Spleen (tissue), 11 donors: ENCODE measurements around the gene CARD19. TPM values are rescaled to one million over a fixed set of nuclear protein-coding genes. Genes with fewer than 3 reads are reported as not detected.

Experiments
- DNase-seq: peaks from one replicate; pipeline ENCODE4 v3.0.0-alpha.2; 2020
- H3K27ac ChIP-seq, 8 donors: fragments of 200-600 bp; sonication (generic) in 7 of 8; 1 replicate in 4 of 8; 2 replicates in 4 of 8; pipeline versions ENCODE4 v1.5.0 to v1.8.0; 2016 to 2021; ENCODE audit warnings: inconsistent platforms in 4 of 8, mild to moderate bottlenecking in 4 of 8, moderate library complexity in 1 of 8
- H3K27me3 ChIP-seq, 7 donors: fragments of 200-600 bp; sonication (generic) in 6 of 7; replicated peaks in 1 of 7; 1 replicate in 4 of 7; 2 replicates in 3 of 7; pipeline versions ENCODE4 v1.5.0 to v1.8.0; 2016 to 2021; ENCODE audit warnings: inconsistent platforms in 3 of 7, mild to moderate bottlenecking in 1 of 7
- H3K36me3 ChIP-seq, 6 donors: fragments of 200-600 bp; sonication (generic) in 5 of 6; 1 replicate in 4 of 6; 2 replicates in 2 of 6; pipeline versions ENCODE4 v1.5.0 to v1.8.0; 2016 to 2021; ENCODE audit warnings: inconsistent platforms in 2 of 6
- H3K4me1 ChIP-seq, 6 donors: fragments of 200-600 bp; sonication (generic) in 5 of 6; 1 replicate in 3 of 6; 2 replicates in 3 of 6; pipeline versions ENCODE4 v1.5.0 to v1.8.0; 2016 to 2021; ENCODE audit warnings: inconsistent platforms in 3 of 6
- H3K4me3 ChIP-seq, 8 donors: fragments of 200-600 bp; sonication (generic) in 7 of 8; 1 replicate in 4 of 8; 2 replicates in 4 of 8; pipeline versions ENCODE4 v1.5.0 to v1.8.0; 2016 to 2021; ENCODE audit warnings: inconsistent platforms in 4 of 8, mild to moderate bottlenecking in 4 of 8, moderate library complexity in 2 of 8
- H3K9me3 ChIP-seq, 8 donors: fragments of 200-600 bp; sonication (generic) in 7 of 8; 1 replicate in 4 of 8; 2 replicates in 4 of 8; pipeline versions ENCODE4 v1.5.0 to v1.8.0; 2016 to 2021; ENCODE audit warnings: inconsistent platforms in 4 of 8
- POLR2A ChIP-seq, 3 donors: fragments of 450-650 bp; IDR thresholded peaks; one replicate each; pipeline ENCODE4 v1.5.1; 2017; ENCODE audit warnings: antibody characterized with exemption in 3 of 3, mild to moderate bottlenecking in 1 of 3
- POLR2AphosphoS5 ChIP-seq, 3 donors: sonication (generic); formaldehyde crosslinking; IDR thresholded peaks; one replicate each; pipeline ENCODE4 v1.5.1; 2017; ENCODE audit warnings: antibody characterized with exemption in 3 of 3
- WGBS, 5 donors: extraction: QIAGEN DNeasy Blood & Tissue Kit in 3 of 5; methylation state at CpG; one replicate each; pipeline versions ENCODE4 v1.1.5 to v1.1.7; 2013 to 2018; 5-methylcytosine and 5-hydroxymethylcytosine counted together
- intact Hi-C: fragments of 100-400 bp; cut with DNase I; formaldehyde crosslinking; loops from one replicate; pipeline ENCODE4 v1.15.0; 2023; ENCODE audit warnings: low total_unique reads
- polyA plus RNA-seq, 3 donors: library from polyadenylated mRNA; stranded (reverse); fragments of 200-250 nt; gene quantifications; one replicate each; pipeline ENCODE4 v1.2.1, GENCODE V29; 2013
- total RNA-seq, 7 donors: library from RNA; depleted of rRNA in 3 of 7; stranded (reverse); fragments of >200 nt in 3 of 7; fragmentation: NEBNext Ultra II Directional in 4 of 7; extraction: Animal tissue kit (Norgen Biotek cat#: 25700) in 4 of 7; gene quantifications; one replicate each; pipeline versions ENCODE4 v1.1.0 to v1.2.1, GENCODE V29; 2016 to 2021
- TF ChIP-seq, protein P1 (sequence below), 11 experiments: fragments of 200-600 bp in 7 of 11; fragments of 450-650 bp in 4 of 11; sonication (generic) in 4 of 11; IDR thresholded peaks in 8 of 11; conservative IDR thresholded peaks in 3 of 11; 1 replicate in 7 of 11; 2 replicates in 4 of 11; pipeline versions ENCODE4 v1.4.0 to v1.8.0; 2016 to 2021; ENCODE audit warnings: antibody characterized with exemption in 11 of 11, inconsistent platforms in 4 of 11, mild to moderate bottlenecking in 1 of 11
- donor health status: healthy with polysubstance abuse.
- donor health status: DM: no; HTN: no; CAD: no; lungs with moderate emphysema.
- donor health status: DM: no; HTN: no; CAD: no.
- donor health status: Bipolar disorder and iron deficiency.
- donor health status: healthy.
- donor health status: DM: no; HTN: no; CAD: no.
- donor health status: DM: yes; HTN: yes; CAD: no.

Gene CARD19
- total and polyA plus RNA-seq, 10 donors = 21.7 to 78.8 (median 39.2) TPM

DNA sequence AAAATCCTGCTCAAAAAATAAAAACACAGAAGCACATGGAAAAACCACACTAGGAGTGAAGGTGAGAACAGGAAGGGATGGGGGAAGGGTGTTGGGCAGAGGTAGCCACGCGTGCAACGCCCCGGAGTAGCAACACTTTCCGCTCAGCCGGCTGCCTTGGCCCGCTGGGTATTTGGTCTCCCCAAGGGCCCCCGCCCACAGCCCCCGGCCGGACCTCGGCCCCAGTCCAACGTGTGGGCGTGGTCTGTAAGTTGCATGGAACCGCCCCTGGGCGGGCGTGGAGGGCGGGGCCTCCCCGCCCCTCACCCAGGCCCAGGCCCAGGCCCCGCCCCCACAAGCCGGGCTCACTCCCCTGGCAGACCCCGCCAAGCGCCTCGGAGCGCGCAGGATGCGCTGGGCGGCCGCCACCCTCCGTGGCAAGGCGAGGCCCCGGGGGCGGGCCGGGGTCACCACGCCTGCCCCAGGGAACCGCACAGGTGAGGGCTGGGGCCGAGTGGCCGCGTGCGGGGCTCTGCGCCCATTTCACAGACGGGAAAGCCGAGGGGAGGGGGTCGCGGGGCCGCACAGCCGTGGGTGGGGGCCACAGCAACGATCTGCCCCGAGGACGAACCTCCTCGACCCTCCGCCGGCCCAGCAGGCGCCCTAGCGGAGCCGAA, 37.5 kb upstream of the CARD19 start, which contains the start of gene SUSD3:
Gene SUSD3, plus strand, starts transcription at position 347 of the 656 bp plus-strand sequence. Its CDS starts 42 bp downstream, at position 389.
- peaks cover 38 to 96% (median 68%) of the 10 kb centered on the region in 6 donors for H3K4me1 ChIP-seq
- WGBS, 5 donors = 1 to 2% (median 1%) methylated on average over 20 to 55 of the region's 55 CpGs
- peak; percentile 95 for DNase-seq
- H3K27ac ChIP-seq = peak within 1 kb of the TSS; percentile 85 to 98 (median 93)
- intact Hi-C loops = loop anchor here (10.0 kb wide), 1 partner anchor 54 kb away; no protein-coding TSS in a partner anchor
- peak within 1 kb of the TSS; percentile 40 to 88 (median 60) for H3K4me3 ChIP-seq
- peaks cover 0 to 6% (median 0%) of the 10 kb centered on the region in 6 donors for H3K36me3 ChIP-seq
- H3K27me3 ChIP-seq = no peaks in the 10 kb centered on the region
- TF ChIP-seq, protein P1, sequence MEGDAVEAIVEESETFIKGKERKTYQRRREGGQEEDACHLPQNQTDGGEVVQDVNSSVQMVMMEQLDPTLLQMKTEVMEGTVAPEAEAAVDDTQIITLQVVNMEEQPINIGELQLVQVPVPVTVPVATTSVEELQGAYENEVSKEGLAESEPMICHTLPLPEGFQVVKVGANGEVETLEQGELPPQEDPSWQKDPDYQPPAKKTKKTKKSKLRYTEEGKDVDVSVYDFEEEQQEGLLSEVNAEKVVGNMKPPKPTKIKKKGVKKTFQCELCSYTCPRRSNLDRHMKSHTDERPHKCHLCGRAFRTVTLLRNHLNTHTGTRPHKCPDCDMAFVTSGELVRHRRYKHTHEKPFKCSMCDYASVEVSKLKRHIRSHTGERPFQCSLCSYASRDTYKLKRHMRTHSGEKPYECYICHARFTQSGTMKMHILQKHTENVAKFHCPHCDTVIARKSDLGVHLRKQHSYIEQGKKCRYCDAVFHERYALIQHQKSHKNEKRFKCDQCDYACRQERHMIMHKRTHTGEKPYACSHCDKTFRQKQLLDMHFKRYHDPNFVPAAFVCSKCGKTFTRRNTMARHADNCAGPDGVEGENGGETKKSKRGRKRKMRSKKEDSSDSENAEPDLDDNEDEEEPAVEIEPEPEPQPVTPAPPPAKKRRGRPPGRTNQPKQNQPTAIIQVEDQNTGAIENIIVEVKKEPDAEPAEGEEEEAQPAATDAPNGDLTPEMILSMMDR (IDR thresholded peaks at IDR 0.05 in 8 of 11, conservative IDR thresholded peaks at IDR 0.05 in 3 of 11) = no peak
- TF ChIP-seq POLR2AphosphoS5 (IDR thresholded peaks at IDR 0.05) (peak; percentile 84 to 88 (median 87)), POLR2A (IDR thresholded peaks at IDR 0.05) (no peak)
- no peaks in the 10 kb centered on the region for H3K9me3 ChIP-seq

DNA sequence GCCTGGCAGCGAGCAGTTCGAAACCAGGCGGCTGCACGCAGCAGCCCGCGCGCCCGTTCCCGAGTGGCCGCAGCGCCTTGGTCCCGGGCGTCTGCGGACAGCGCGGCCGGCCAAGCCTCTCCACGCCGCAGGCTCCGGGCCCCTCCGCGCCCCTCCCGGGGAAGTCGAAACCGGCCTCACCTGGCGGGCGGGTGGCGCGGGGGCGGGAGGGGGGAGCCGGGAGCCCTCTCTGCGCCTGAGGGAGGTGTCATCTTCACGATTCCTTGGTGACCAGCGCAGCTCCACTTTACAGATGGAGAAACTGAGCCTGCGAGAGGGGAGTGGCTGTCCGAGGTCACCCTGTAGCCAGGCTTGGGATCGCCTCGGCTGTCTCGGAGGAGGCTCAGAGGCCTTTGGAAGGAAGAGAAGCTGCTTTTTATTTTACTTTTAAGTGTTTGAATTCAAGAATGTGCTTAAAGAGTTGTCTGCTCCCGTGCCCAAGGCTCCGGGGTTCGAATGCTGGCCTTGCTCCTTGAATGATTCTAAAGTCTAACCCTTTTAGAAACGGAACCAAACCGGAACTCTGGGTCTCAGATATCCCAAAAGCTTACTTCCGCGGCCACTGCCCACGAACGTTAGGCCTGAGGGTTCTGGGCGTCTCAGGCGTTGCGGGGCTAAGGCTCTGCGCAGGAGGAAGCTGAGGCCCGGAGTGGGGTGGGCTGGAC, 36.9 kb upstream of the CARD19 start:
- H3K36me3 ChIP-seq = peaks cover 0 to 6% (median 0%) of the 10 kb centered on the region in 6 donors
- H3K27ac ChIP-seq = peak overlapping the region; percentile 85 to 98 (median 93)
- H3K4me1 ChIP-seq = peaks cover 44 to 96% (median 71%) of the 10 kb centered on the region in 6 donors
- WGBS, 5 donors = 0 to 7% (median 2%) methylated on average over 12 to 53 of the region's 53 CpGs
- H3K27me3 ChIP-seq = no peaks in the 10 kb centered on the region
- peak; percentile 55 to 70 (median 67) for TF ChIP-seq POLR2AphosphoS5 (IDR thresholded peaks at IDR 0.05)
- TF ChIP-seq, protein P1 (IDR thresholded peaks at IDR 0.05 in 8 of 11, conservative IDR thresholded peaks at IDR 0.05 in 3 of 11) = no peak
- no peak for TF ChIP-seq POLR2A (IDR thresholded peaks at IDR 0.05)
- peak; percentile 89 for DNase-seq
- H3K9me3 ChIP-seq = no peaks in the 10 kb centered on the region
- intact Hi-C loops = loop anchor here (10.0 kb wide), 1 partner anchor 54 kb away; no protein-coding TSS in a partner anchor
- H3K4me3 ChIP-seq = peak overlapping the region; percentile 40 to 88 (median 60)

DNA sequence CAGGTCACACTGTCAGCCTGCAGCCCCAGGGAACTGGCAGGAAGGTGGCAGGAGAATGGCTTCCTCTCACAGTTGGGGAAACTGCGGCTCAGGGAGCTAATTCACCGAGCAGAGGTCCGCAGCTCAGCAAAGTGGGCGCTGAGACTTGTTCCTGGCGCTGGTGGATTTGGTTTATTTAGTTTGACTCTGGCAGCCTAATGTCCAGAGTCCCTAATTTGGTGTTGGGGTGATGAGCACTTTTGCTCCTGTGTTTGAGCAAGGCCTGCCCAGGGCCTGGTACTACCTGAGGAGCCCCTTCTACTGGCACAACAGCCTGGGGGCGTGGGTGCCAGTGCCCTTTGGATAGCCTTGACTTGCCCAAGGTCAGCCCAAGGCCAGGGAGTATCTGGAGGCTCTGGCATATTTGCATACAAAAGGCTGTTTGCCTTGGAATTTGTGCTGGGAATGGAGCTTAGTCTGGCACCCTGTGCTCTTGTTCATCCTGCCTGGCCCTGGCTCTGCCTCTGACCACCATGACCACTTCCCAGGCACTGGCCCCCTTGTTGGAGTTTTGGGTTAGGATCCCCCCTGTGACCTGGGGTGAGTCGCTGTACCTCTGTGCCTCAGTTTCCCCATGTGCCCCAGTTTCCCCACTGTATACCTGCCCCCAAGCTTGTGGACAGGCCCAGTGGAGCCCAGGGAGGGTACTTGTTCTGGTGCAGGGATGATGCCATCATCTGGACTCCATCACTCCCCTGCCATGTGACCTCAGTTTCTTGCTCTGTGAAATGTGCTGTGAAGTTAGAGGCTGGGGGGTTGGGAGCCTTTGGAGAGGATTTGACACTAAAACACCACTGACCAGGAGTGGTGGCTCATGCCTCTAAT, 36.1 kb upstream of the CARD19 start:
- H3K4me3 ChIP-seq = peak overlapping the region; percentile 40 to 88 (median 60)
- peaks cover 47 to 96% (median 73%) of the 10 kb centered on the region in 6 donors for H3K4me1 ChIP-seq
- no peaks in the 10 kb centered on the region for H3K27me3 ChIP-seq
- TF ChIP-seq, protein P1 (IDR thresholded peaks at IDR 0.05 in 8 of 11, conservative IDR thresholded peaks at IDR 0.05 in 3 of 11) = no peak
- TF ChIP-seq POLR2A (IDR thresholded peaks at IDR 0.05) (no peak), POLR2AphosphoS5 (IDR thresholded peaks at IDR 0.05) (no peak)
- H3K36me3 ChIP-seq = peaks cover 0 to 11% (median 0%) of the 10 kb centered on the region in 6 donors
- H3K9me3 ChIP-seq = no peaks in the 10 kb centered on the region
- 25 to 41% (median 33%) methylated on average over 4 to 7 of the region's 7 CpGs for WGBS, 5 donors
- no peak for DNase-seq
- intact Hi-C loops = loop anchor here (10.0 kb wide), 1 partner anchor 55 kb away; no protein-coding TSS in a partner anchor
- peak overlapping the region; percentile 85 to 98 (median 93) for H3K27ac ChIP-seq
